Activated CD8-positive, alpha-beta T cell treated with anti-CD3 and anti-CD28 coated beads for 36 hours (primary cell): Measurements from ENCODE around the gene GTF2H4. TPM values are rescaled to one million over a fixed set of nuclear protein-coding genes. Genes with fewer than 3 reads are reported as not detected.

ENCODE experiments used
- ATAC-seq: fragments of 200-7000 bp; cut with Tn5 transposase; one replicate; pipeline ENCODE4 v1.10.0; 2021; ENCODE audit warnings: mild to moderate bottlenecking, moderate library complexity
- CTCF ChIA-PET: fragments of 350-600 bp; sonication (Branson Sonifier 250); formaldehyde crosslinking; loops from one replicate; lab custom pipeline; 2021; ENCODE audit warnings: antibody characterized with exemption; lab: Charles Lee
- POLR2A ChIA-PET: fragments of 350-600 bp; sonication (Branson Sonifier 250); formaldehyde crosslinking; loops from one replicate; lab custom pipeline; 2021; ENCODE audit warnings: antibody characterized with exemption; lab: Charles Lee
- DNase-seq: peaks from one replicate; pipeline ENCODE4 v3.0.0-alpha.2; 2020
- H3K27ac Mint-ChIP-seq: one replicate; pipeline ENCODE4 v1.8.0; 2021; ENCODE audit warnings: mild to moderate bottlenecking, mixed read lengths
- H3K27me3 Mint-ChIP-seq: one replicate; pipeline ENCODE4 v1.8.0; 2021; ENCODE audit warnings: mixed read lengths
- H3K36me3 Mint-ChIP-seq: one replicate; pipeline ENCODE4 v1.8.0; 2021; ENCODE audit warnings: low read depth, mixed read lengths
- H3K4me1 Mint-ChIP-seq: one replicate; pipeline ENCODE4 v1.8.0; 2021; ENCODE audit warnings: low read depth, mixed read lengths
- H3K4me3 Mint-ChIP-seq: one replicate; pipeline ENCODE4 v1.8.0; 2021; ENCODE audit warnings: mild to moderate bottlenecking, moderate library complexity, mixed read lengths
- H3K9me3 Mint-ChIP-seq: one replicate; pipeline ENCODE4 v1.8.0; 2021; ENCODE audit warnings: mixed read lengths
- CTCF ChIP-seq: fragments of 200-600 bp; IDR thresholded peaks from one replicate; pipeline ENCODE4 v1.8.0; 2022; ENCODE audit warnings: antibody characterized with exemption, mild to moderate bottlenecking
- intact Hi-C: fragments of 100-400 bp; cut with micrococcal nuclease; formaldehyde crosslinking; loops from one replicate; pipeline ENCODE4 v1.10.0; 2022
- total RNA-seq, 2 experiments: library from RNA; stranded (reverse); gene quantifications; one replicate each; pipeline ENCODE4 v1.2.3, GENCODE V29; 2021

Gene GTF2H4
- total RNA-seq, 2 experiments from 2014 or later = 37.1 to 41.9 TPM

- no peak for ATAC-seq
- ChIA-PET POLR2A (no interaction called here), CTCF (no interaction called here)
- H3K9me3 Mint-ChIP-seq = no peaks in the 10 kb centered on the region
- no peak for TF ChIP-seq CTCF
- H3K36me3 Mint-ChIP-seq = peaks cover 6% of the 10 kb centered on the region
- no peak overlapping the region for H3K27ac Mint-ChIP-seq
- DNase-seq = no peak
- intact Hi-C loops = no loop called here
- H3K4me3 Mint-ChIP-seq = no peak overlapping the region
- no peaks in the 10 kb centered on the region for H3K4me1 Mint-ChIP-seq
- H3K27me3 Mint-ChIP-seq = no peaks in the 10 kb centered on the region
These were observed 14.9 kb upstream of the GTF2H4 start for GRCh38 chr6:30893001-30893591.

- Mint-ChIP-seq H3K9me3 (no peaks in the 10 kb centered on the region), H3K27ac (no peak overlapping the region), H3K4me3 (no peak overlapping the region), H3K27me3 (no peaks in the 10 kb centered on the region), H3K4me1 (no peaks in the 10 kb centered on the region), H3K36me3 (peaks cover 9% of the 10 kb centered on the region)
- CTCF ChIA-PET = no interaction called here
- ATAC-seq = no peak
- POLR2A ChIA-PET = no interaction called here
- no peak for TF ChIP-seq CTCF
- intact Hi-C loops = no loop called here
- DNase-seq = no peak
These were observed 14.3 kb upstream of the GTF2H4 start for GRCh38 chr6:30893666-30894065.

- POLR2A ChIA-PET = no interaction called here
- no peak for TF ChIP-seq CTCF
- intact Hi-C loops = no loop called here
These were observed 13.6 kb upstream of the GTF2H4 start for GRCh38 chr6:30894381-30894780.

GRCh38 chr6:30894935-30895334 is 13.1 kb upstream of the GTF2H4 start:
- no peak for DNase-seq
- no peaks in the 10 kb centered on the region for H3K27me3 Mint-ChIP-seq
- H3K27ac Mint-ChIP-seq = no peak overlapping the region
- no peak for ATAC-seq
- peaks cover 10% of the 10 kb centered on the region for H3K36me3 Mint-ChIP-seq
- H3K4me3 Mint-ChIP-seq = no peak overlapping the region
- ChIA-PET POLR2A (no interaction called here), CTCF (interaction anchor here (1.4 kb wide), 1 partner anchor 20 kb away, joined by 5 read pairs; no protein-coding TSS in a partner anchor)
- no peaks in the 10 kb centered on the region for H3K4me1 Mint-ChIP-seq
- intact Hi-C loops = no loop called here
- no peaks in the 10 kb centered on the region for H3K9me3 Mint-ChIP-seq
- TF ChIP-seq CTCF = no peak

More at GRCh38 chr6:30894381-30894780, 13.6 kb upstream of the GTF2H4 start:
- H3K9me3 Mint-ChIP-seq = no peaks in the 10 kb centered on the region
- H3K4me3 Mint-ChIP-seq = no peak overlapping the region
- CTCF ChIA-PET = no interaction called here
- H3K36me3 Mint-ChIP-seq = peaks cover 10% of the 10 kb centered on the region
- H3K27ac Mint-ChIP-seq = no peak overlapping the region
- no peaks in the 10 kb centered on the region for H3K4me1 Mint-ChIP-seq
- ATAC-seq = no peak
- no peaks in the 10 kb centered on the region for H3K27me3 Mint-ChIP-seq
- no peak for DNase-seq

- intact Hi-C loops = no loop called here
- Mint-ChIP-seq H3K27ac (no peak overlapping the region), H3K9me3 (no peaks in the 10 kb centered on the region), H3K36me3 (peaks cover 10% of the 10 kb centered on the region), H3K27me3 (no peaks in the 10 kb centered on the region), H3K4me3 (no peak overlapping the region), H3K4me1 (no peaks in the 10 kb centered on the region)
- CTCF ChIA-PET = interaction anchor here (0.7 to 1.4 kb wide), 4 partner anchors 18 to 192 kb away, joined by 3 to 6 read pairs (median 4); partner anchors contain the start of gene VARS2
- ATAC-seq = no peak
- no peak for DNase-seq
- POLR2A ChIA-PET = interaction anchor here (0.6 to 0.9 kb wide), 2 partner anchors 11 to 705 kb away, joined by 3 to 4 read pairs; partner anchors contain the start of gene DDR1
- TF ChIP-seq CTCF = no peak
These were observed 12.7 kb upstream of the GTF2H4 start for GRCh38 chr6:30895343-30895742.
